Measurements from ENCODE around the gene MAN2A1.
"Not testable (repeated sequence)": the region's sequence is repeated elsewhere in the genome, so short reads cannot be mapped to it uniquely, and the experiment has no call there.

Gene MAN2A1

GRCh38 chr5:109760130-109760529, 70.4 kb downstream of the MAN2A1 start:
- DNase-seq: not testable (repeated sequence)

- DNase-seq: no peak
These were observed 73.1 kb downstream of the MAN2A1 start for GRCh38 chr5:109762821-109763220.

GRCh38 chr5:109767184-109767995, 77.7 kb downstream of the MAN2A1 start:
- no peak for DNase-seq

- no peak for DNase-seq
These were observed 78.3 kb downstream of the MAN2A1 start for GRCh38 chr5:109767997-109768396.

- no peak for DNase-seq
These were observed 80.0 kb downstream of the MAN2A1 start for GRCh38 chr5:109769597-109770291.

- DNase-seq: no peak
These were observed 85.4 kb downstream of the MAN2A1 start for GRCh38 chr5:109775130-109775529.

- no peak for DNase-seq
These were observed 89.5 kb downstream of the MAN2A1 start for GRCh38 chr5:109779036-109779735.

GRCh38 chr5:109784687-109785086, 95.0 kb downstream of the MAN2A1 start:
- no peak for DNase-seq

GRCh38 chr5:109786206-109786855, 96.6 kb downstream of the MAN2A1 start:
- DNase-seq: no peak

- DNase-seq: no peak
These were observed 98.9 kb downstream of the MAN2A1 start for GRCh38 chr5:109788596-109788995.

GRCh38 chr5:109792613-109793012, 102.9 kb downstream of the MAN2A1 start:
- no peak for DNase-seq

- no peak for DNase-seq
These were observed 114.1 kb downstream of the MAN2A1 start for GRCh38 chr5:109803854-109804253.

- no peak for DNase-seq
These were observed 115.7 kb downstream of the MAN2A1 start for GRCh38 chr5:109805472-109805871.

- no peak for DNase-seq
These were observed 116.2 kb downstream of the MAN2A1 start for GRCh38 chr5:109805883-109806282.

GRCh38 chr5:109812698-109813097, 123.0 kb downstream of the MAN2A1 start:
- no peak for DNase-seq

GRCh38 chr5:109816732-109817131, 127.0 kb downstream of the MAN2A1 start:
- no peak for DNase-seq

- no peak for DNase-seq
These were observed 130.2 kb downstream of the MAN2A1 start for GRCh38 chr5:109819878-109820277.

- no peak for DNase-seq
These were observed 133.9 kb downstream of the MAN2A1 start for GRCh38 chr5:109823597-109823996.

GRCh38 chr5:109825450-109825849, 135.7 kb downstream of the MAN2A1 start:
- DNase-seq: no peak

- no peak for DNase-seq
These were observed 136.7 kb downstream of the MAN2A1 start for GRCh38 chr5:109826426-109826825.

- no peak for DNase-seq
These were observed 139.6 kb downstream of the MAN2A1 start for GRCh38 chr5:109829331-109829730.

GRCh38 chr5:109830955-109831502, 141.3 kb downstream of the MAN2A1 start:
- no peak for DNase-seq
